ENCODE measurements around the gene SPO11.

GRCh38 chr20:57374931-57375651 lies 45.5 kb downstream of the SPO11 start:
- TF ChIP-seq CTCF (conservative IDR thresholded peaks at IDR 0.05; ENCODE audit: low read length) = no peak
- no peak for TF ChIP-seq EZH2phosphoT487 (IDR thresholded peaks at IDR 0.05; ENCODE audit: borderline replicate concordance)

All from Loucy (cell line).